GM21723 (cell line): ENCODE data around the gene CPNE1.

Experiments used
- ATAC-seq: cut with Tn5 transposase; IDR thresholded peaks from one replicate; pipeline ENCODE4 v1.9.1; 2021; ENCODE audit warnings: mild to moderate bottlenecking, moderate library complexity; ENCODE audit not compliant: unreplicated experiment

CPNE1 gene

GRCh38 chr20:35621560-35621946 lies 43.1 kb downstream of the CPNE1 start:
- no peak for ATAC-seq

GRCh38 chr20:35620818-35621559 lies 43.7 kb downstream of the CPNE1 start:
- no peak for ATAC-seq

DNA sequence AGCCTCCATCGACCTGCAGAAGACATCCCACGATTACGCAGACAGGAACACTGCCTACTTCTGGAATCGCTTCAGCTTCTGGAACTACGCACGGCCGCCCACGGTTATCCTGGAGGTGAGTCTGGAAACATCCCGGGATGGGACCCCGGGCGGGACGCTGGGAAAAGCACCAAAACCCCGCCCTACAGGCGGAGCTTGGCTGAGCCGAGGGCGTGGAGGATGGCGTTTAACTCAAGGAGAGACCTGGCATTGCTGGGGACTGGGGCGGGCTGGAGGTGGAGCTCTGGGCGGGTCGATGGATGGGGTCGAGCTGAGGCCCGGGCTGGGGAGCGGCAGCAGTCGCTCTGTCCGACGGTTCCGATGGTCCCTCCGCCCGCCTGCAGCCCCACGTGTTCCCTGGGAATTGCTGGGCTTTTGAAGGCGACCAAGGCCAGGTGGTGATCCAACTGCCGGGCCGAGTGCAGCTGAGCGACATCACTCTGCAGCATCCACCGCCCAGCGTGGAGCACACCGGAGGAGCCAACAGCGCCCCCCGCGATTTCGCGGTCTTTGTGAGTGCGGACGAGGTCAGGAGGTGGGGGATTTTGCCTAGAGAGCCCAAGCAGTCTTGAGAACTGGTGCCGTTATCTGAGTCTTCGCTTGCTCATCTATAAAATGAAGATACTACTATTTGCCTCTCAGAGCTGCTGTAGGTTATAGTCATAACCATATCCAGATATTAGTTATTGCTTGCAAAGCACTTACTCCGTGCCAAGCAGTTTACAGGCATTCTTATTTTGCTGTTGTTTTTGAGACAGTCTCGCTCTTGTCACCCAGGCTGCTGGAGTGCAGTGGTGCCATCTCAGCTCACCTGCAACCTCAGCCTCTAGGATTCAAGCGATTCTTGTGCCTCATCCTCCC lies 45.3 kb downstream of the CPNE1 start:
- peak; percentile 38 for ATAC-seq

DNA sequence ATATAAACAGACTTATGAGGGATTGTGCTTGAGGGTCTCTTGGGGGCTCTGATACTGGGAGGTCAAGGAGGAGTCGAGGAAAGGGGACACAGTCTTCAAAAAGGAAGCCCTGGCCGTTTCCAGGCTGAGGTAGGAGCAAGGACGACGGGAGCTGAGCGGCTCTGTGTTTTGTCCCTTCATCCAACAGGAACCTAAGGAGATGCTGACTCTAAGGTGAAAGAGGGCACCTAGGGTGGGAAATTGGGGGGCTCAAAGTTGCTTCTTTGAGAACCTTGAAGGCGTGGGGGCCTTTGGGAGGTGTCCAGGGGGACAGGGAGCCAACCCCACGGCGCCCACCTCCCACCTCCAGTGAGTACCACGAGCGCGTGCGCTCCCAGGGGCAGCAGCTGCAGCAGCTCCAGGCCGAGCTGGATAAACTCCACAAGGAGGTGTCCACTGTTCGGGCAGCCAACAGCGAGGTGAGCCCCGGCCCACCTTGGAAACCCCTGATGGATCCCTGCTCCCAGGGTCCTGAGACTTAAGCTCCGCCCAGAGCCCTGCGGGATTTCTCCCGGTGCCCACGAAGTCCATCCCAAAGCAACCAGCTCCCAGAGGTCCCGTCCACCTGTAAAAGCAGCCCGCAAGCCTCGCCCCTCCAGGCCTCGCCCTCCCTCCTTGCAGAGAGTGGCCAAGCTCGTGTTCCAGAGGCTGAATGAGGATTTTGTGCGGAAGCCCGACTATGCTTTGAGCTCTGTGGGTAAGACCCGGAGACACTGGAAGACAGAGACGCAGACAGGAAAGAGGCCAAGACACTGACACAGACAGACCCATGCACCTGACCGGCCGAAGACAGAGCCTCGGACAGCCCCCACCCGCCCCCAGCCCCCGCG lies 46.2 kb downstream of the CPNE1 start:
- ATAC-seq: no peak

GRCh38 chr20:35617397-35618262 lies 47.1 kb downstream of the CPNE1 start:
- peak; percentile 24 for ATAC-seq

DNA sequence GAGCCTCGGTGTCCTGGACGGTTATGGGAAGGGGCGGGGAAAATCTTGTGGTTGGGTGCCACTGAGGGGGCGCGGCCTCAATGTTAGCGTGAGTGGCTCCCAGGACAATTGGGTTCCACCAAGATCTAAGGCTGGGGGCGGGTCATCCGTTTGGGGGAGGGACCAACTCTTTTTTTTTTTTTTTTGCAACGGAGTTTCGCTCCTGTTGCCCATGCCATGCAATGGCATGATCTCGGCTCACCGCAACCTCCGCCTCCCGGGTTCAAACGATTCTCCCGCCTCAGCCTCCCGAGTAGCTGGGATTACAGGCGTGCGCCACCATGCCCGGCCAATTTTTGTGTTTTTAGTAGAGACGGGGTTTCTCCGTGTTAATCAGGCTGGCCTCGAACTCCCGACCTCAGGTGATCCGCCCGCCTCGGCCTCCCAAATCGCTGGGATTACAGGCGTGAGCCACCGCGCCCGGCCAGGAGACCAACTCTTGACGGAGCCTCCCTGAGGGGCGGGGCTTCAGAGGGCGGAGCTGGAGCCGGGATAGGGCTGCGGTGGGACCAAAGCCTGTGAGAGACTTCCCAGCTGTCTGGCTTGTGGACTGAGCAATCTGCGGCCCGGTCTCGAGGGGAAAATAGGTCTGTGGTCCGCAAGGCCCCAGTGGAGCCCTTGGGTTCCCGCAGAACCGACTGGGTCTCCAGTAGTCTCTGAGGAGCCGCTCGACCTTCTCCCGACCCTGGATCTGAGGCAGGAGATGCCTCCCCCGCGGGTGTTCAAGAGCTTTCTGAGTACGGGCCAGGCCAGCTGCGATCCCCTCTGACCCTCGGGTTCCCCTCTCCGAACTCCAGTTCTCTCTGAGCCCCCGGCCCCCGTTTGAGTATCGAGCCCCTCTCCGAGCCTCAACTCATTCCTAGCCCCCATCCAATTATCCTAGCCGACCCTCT lies 48.0 kb downstream of the CPNE1 start:
- peak; percentile 26 for ATAC-seq

DNA sequence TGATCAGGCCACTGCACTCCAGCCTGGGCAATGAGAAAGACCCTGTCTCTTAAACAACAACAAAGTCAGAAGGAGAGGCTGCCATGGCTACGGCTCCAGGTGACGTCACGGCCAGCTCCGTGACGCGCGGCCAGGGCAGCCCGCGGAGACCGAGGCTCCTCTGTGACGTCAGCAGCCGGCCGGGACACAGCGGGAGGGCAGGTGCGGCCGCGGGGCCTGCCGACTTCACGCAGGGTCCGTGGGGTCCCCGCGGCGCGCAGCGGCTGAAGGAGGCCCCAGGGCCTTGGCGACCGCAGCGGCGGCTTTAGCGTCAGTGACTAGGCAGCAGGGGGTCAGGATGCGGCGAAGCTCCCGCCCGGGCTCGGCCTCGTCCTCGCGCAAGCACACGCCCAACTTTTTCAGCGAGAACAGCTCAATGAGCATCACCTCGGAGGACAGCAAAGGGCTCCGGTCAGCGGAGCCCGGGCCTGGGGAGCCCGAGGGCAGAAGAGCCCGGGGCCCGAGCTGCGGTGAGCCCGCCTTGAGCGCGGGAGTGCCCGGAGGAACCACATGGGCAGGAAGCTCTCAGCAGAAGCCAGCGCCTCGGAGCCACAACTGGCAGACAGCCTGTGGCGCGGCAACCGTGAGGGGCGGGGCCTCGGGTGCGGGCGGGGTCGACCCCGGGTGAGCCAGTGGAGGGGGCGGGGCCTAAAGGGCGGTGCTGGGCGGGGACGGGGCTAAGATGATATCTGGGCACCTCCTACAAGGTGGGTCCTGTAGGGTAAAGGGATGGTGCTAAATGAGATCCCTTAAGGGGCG lies 48.8 kb downstream of the CPNE1 start, which contains the start of gene SPAG4:
TSS of gene SPAG4 (plus strand) at position 163 of the 798 bp plus-strand sequence. CDS start at position 338, 175 bp downstream.
- ATAC-seq: peak; percentile 64

DNA sequence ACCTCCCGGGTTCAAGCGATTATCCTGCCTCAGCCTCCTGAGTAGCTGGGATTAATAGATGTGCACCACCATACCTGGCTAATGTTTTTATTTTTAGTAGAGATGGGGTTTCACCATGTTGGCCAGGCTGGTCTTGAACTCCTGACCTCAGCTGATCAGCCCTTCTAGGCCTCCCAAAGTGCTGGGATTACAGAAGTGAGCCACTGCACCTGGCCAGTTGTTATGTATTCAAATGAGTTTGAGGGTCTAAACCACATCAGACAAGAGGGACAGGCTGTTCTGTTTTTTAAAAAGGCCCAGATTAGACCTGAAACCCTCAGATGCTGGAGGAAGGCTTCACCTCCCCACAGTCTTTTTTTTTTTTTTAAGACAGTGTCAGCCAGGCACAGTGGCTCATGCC lies 53.2 kb downstream of the CPNE1 start:
- no peak for ATAC-seq

- ATAC-seq: no peak
These were observed 53.8 kb downstream of the CPNE1 start for GRCh38 chr20:35610833-35611427.

DNA sequence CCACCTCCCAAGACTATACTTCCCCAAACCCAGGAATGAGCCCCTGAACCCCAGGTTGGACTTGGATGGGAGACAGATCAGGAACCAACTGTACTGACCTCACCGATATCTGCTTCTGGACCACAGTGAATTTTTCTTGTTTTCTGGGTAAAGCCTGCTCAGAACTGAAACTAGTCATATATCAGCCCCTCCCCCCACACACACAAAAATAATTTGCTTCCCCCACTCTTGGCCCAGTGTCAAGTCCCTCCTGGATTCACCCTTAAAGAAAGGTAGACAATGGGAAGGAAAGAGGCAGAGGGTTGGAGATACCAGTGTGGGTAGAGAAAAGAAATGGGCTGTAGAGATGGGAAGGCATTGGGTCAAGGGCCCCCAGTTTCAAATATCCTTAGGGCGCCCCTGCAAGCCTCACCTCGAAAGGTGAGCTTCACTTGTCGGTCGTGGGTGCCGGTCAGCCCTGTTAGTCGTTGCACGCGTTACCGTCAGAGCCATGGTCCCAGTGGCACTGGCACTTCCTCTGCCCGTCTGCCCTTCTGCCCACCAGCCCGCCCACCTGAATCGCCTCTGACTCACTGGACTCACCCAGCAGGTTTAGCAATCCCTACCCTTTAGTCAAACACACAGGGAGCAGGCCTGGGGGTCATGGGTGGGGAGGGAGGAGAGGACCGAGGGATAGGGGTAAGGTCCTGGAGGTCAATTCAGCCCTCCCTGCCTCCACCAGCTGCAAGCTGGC lies 57.5 kb downstream of the CPNE1 start:
- ATAC-seq: no peak

GRCh38 chr20:35606127-35606526 lies 58.6 kb downstream of the CPNE1 start:
- no peak for ATAC-seq

- no peak for ATAC-seq
These were observed 60.3 kb downstream of the CPNE1 start for GRCh38 chr20:35604449-35604747.

DNA sequence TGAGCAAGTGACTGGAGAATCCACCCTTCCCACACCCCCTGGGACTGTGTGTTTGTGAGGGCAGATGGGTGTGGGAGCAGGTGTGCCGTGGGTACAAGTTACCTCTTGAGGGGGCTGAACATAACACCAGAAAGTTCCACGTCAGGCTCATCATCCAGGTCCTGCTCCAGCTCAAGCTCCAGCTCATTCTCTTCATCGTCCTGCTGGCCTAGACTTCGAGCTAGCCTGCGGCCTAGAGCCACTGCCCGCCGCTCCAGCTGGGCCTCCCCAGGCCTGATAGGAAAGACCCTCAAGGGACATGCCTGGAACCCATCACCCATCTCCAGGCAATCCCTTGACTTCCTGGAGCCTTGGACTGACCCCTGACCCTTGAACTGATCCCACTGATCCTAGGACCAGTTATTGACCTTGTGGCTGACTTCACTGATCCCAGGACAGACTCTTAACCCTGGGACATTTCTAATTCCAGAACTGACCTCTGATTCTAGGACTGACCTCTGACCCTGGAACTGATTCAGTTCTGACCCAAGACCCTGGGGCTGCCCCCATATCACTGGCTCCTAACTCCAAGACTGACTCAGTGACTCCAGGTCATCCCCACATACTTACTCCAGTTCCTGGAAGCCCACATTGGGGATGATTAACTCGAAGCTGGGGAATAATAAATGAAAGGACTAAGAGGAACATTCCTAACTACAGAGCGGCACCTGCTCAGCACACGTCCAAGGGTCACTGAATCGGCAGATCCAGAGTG lies 60.8 kb downstream of the CPNE1 start:
- ATAC-seq: no peak

- no peak for ATAC-seq
These were observed 61.7 kb downstream of the CPNE1 start for GRCh38 chr20:35602851-35603495.

DNA sequence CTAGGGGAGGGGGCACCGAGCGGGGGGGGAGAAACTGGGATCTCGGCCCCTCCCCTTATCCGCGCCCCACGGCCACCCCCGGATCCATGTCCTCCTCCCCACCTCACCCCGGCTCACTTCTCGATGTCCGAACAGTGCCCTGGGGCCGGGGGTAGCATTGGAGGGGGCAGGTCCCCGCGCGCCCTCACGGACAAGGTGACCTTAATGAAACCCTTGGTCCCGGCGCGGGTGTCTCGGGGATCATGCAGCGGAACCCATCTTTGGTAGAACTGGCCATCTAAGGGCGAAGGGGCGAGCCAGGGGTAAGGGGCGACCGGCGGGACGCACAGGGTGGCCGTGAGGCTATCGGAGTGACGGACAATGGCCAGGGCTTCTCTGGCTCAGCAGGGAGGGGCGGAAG lies 62.7 kb downstream of the CPNE1 start:
- no peak for ATAC-seq
